HG03039 (cell line): ENCODE results near the gene SAMD7.
A peak's percentile ranks its signal among the peaks of the same experiment; 100 is the strongest.

Source experiments
- ATAC-seq: cut with Tn5 transposase; IDR thresholded peaks from one replicate; pipeline ENCODE4 v1.9.1; 2021; ENCODE audit warnings: mild to moderate bottlenecking, moderate library complexity; ENCODE audit not compliant: unreplicated experiment

Gene SAMD7

GRCh38 chr3:169965562-169966427 is 54.4 kb downstream of the SAMD7 start:
- ATAC-seq = peak; percentile 11

DNA sequence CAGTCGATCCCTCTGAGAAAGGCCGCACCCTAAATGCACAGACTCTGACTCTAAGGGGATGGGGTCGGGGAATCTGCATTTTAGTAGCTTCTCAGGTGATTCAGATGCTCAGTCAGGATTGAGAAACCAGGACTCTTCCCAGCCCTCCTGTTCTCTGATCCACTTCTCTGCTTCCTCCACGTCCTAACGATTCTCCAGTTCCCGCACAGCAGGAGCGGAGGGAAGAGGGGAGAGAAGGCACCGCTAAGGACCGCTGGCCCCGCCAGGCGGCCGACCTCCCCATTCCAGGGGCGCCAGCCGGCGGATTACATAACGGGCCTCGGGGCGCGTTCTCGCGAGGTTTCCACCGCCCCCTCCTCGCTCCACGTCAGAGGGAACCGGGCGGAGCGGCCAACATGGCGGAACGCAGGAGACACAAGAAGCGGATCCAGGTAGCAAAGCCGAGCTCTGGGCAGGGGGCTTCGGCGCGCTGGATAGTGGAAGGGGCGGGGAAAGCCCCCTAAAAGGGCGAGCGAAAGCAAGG is 55.1 kb downstream of the SAMD7 start, which contains the start of gene SEC62:
Gene SEC62, plus strand, starts transcription at position 380 of the 523 bp plus-strand sequence. Its CDS starts 16 bp downstream, at position 396.
- ATAC-seq = peak; percentile 86

DNA sequence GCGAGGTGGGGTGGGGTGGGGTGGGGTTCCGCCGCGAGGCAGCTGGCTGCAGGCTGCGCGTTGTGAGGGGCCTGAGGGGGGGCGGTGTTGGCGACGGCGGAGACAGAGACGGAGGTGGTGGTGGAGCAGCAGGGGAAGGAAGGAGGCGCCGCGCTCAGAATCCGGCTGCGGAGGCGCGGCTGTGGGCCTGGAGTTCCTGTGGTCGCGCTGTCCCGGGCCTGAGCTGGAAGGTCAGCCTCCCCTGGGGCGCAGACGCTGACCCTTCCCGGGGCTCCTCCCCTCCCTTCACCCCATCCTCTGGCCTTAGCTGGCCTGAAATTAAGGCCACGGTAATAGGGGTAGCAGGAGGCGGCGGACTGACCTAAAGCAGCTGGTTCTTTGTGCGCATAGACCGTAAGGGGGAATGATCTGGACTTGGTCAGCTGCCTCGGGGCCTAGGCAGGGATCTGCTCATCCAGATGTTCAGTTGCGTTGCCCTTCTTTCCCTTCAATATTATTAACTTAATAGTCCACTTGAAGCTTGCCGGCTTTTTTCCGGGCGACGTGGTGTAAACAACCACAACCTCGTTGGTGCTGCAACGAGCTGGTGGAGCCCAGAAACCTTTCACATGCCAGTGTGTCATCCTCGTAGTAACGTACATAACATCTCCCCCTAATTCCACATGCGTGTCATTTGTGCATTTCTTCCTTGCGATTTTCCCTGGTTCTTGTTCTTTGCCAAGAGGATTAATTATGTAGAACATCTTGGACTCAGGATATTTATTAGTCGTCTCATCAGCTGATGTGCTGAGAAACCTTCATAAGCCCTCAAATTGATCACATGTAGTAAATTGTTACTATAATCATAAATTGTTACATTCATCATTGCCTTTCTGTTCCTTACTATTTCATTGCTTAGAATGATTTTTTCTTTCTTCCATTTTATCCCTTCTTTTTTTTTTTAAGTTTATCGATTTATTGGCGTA is 55.9 kb downstream of the SAMD7 start:
- ATAC-seq = peak; percentile 30

DNA sequence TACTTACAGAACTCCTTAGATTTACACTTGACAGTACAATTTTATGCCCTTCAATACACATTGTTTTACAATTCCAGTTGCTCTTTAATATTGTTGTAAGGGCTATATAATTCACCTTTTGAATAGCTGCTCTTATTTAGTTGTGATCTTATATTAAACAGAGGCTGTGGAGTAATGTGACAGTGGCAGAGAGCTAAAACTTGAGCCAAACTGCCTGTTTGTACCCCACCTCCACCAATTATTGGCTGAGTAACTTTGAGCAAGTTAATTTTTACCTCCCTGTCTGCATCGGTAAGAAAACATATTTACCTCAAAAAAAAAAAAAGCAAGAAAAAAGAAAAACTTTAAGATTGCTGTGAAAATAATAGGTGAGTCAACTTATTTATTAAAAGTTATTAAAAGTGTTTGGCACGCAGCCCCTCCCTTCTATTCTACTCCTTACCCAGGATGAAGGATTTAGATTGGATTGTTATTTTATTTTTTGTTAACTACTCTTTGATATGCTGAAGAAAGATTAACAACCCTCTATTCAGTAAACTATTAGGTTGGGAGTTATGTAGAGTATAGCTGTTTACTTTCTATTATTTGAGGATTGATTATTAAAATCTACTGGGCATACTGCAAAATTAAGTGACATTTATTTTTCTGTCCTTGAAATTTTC is 57.0 kb downstream of the SAMD7 start:
- ATAC-seq = no peak

- no peak for ATAC-seq
These were observed 58.1 kb downstream of the SAMD7 start for GRCh38 chr3:169969174-169970095.

DNA sequence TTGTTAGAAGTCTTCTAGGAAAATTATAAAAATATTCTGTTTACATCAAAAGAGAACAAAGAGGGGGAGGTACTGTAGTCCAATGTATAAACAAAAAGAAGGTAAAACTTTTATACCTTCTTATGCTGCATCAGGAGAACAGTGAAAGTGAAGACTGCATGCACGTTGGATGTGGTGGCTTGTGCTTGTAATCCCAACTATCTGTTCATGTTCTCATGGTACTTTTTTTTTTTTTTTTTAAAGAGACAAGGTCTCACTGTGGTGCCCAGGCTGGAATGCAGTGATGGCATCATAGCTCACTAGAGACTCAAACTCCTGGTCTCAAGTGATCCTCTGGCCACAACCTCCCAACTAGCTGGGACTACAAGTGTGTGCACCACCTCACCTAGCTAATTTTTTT is 59.5 kb downstream of the SAMD7 start:
- ATAC-seq = no peak

DNA sequence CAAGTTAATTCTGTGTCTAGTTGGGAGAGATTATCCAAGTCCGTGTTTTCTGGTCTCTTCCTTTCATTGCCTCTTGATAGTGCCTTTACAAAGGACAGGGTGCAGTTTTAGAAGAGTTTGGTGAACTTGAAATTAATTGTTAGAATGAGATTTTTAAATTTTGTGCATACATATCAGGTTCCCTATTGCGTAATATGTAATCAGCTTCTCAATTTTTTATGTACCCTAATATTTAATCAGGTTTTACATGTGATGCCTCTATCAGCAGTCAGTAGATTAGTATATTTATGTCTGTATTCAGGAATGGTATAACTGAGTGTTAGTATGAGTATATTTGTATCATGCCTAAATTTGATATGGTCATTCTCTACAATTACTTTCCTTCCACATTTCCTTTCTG is 60.1 kb downstream of the SAMD7 start:
- no peak for ATAC-seq

DNA sequence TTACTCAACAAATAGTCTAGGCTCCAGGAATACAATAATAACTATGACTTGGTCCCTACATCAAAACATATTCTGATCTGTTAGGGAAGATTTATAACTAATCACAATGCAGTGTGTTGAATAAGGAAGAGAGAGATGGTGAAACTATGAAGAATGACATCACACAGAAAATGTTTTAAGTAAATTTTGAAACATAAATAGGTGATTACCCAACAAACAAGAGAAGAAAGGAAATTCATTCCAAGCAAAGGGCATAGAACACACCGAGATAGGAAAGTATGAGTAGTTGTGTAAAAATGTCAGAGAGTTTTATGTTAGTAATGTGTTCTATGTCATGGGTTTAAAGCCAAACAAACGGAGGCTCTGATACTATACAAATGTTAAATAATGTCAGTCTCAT is 68.7 kb downstream of the SAMD7 start:
- no peak for ATAC-seq

GRCh38 chr3:169984292-169984691 is 72.9 kb downstream of the SAMD7 start:
- no peak for ATAC-seq
